ENCODE results near the gene FOXI3. TPM values are rescaled to one million over a fixed set of nuclear protein-coding genes. Genes with fewer than 3 reads are reported as not detected.

The FOXI3 gene
- total and polyA plus RNA-seq, 4 donors: not detected

DNA sequence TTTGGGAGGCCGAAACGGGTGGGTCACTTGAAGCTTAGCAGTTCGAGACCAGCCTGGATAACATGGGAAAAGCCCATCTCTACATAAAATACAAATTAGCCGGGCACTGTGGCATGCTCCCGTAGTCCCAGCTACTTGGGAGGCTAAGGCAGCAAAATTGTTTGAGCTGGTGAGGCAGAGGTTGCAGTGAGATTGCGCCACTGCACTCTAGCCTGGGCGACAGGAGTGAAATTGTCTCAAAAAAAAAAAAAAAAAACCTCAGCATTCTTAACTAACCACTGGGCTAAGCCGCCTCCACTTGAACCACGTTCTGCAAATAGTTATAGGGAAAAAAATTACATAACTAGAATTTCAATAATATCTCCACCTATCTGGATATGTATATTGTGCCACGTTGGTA is 2.3 kb downstream of the FOXI3 start:
- 75% methylated on average over 10 of the region's 10 CpGs for WGBS
- Histone ChIP-seq H3K27me3 (ENCODE audit: control insufficient read depth in 4 of 4, insufficient read depth in 4 of 4, low read length in 3 of 4) (peaks cover 2 to 28% (median 8%) of the 10 kb centered on the region in 4 donors), H3K9ac (ENCODE audit: low read depth in 1 of 2, low read length in 2 of 2) (no peak overlapping the region)

DNA sequence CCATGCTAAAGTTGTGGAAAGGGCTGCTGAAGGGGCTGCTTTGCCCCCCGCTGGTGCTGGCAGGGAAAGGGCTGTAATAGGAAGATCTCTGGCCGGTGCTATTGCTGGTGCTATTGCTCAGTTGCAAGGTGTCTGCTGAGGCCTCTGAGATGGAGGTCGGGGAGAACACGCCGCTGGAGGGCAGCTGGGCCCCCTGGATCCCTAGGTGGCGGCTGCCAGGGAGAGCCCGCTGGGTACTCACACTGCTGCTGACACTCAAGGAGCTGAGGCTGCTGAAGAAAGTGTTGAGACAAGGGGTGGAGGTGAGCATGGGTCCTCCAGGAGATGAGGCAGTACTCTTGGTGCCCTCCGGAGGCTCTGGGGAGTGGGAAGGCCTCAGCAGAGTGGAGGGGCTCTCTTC is 4.2 kb downstream of the FOXI3 start:
- no peak overlapping the region for H3K9ac ChIP-seq (ENCODE audit: low read depth in 1 of 2, low read length in 2 of 2)
- TF ChIP-seq NR2F2 (IDR thresholded peaks at IDR 0.05) (no peak), RAD21 (IDR thresholded peaks at IDR 0.05) (no peak), SP1 (IDR thresholded peaks at IDR 0.05) (no peak), FOXA2 (IDR thresholded peaks at IDR 0.05) (no peak)
- TF ChIP-seq, protein P1, sequence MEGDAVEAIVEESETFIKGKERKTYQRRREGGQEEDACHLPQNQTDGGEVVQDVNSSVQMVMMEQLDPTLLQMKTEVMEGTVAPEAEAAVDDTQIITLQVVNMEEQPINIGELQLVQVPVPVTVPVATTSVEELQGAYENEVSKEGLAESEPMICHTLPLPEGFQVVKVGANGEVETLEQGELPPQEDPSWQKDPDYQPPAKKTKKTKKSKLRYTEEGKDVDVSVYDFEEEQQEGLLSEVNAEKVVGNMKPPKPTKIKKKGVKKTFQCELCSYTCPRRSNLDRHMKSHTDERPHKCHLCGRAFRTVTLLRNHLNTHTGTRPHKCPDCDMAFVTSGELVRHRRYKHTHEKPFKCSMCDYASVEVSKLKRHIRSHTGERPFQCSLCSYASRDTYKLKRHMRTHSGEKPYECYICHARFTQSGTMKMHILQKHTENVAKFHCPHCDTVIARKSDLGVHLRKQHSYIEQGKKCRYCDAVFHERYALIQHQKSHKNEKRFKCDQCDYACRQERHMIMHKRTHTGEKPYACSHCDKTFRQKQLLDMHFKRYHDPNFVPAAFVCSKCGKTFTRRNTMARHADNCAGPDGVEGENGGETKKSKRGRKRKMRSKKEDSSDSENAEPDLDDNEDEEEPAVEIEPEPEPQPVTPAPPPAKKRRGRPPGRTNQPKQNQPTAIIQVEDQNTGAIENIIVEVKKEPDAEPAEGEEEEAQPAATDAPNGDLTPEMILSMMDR (IDR thresholded peaks at IDR 0.05; ENCODE audit: low read depth, low read length, missing input control): no peak
- TF ChIP-seq, protein P2, sequence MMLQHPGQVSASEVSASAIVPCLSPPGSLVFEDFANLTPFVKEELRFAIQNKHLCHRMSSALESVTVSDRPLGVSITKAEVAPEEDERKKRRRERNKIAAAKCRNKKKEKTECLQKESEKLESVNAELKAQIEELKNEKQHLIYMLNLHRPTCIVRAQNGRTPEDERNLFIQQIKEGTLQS (IDR thresholded peaks at IDR 0.05): no peak
- 75% methylated on average over 8 of the region's 8 CpGs for WGBS
- DNase-seq (ENCODE audit: low spot score): no peak
- peaks cover 0 to 5% (median 0%) of the 10 kb centered on the region in 4 donors for H3K9me3 ChIP-seq (ENCODE audit: control insufficient read depth in 4 of 4, low read length in 3 of 4)
- no peak overlapping the region for H3K27ac ChIP-seq (ENCODE audit: low read depth in 1 of 2, low read length in 2 of 2)
- H3K4me1 ChIP-seq (ENCODE audit: control insufficient read depth in 4 of 4, insufficient read depth in 4 of 4, low read length in 3 of 4): peaks cover 0 to 11% (median 4%) of the 10 kb centered on the region in 4 donors
- no peak overlapping the region for H3K4me3 ChIP-seq (ENCODE audit: low read depth in 1 of 3, low read length in 3 of 3)
- peaks cover 2 to 16% (median 4%) of the 10 kb centered on the region in 4 donors for H3K27me3 ChIP-seq (ENCODE audit: control insufficient read depth in 4 of 4, insufficient read depth in 4 of 4, low read length in 3 of 4)
- H3K36me3 ChIP-seq (ENCODE audit: control insufficient read depth in 4 of 4, insufficient read depth in 3 of 4, low read depth in 1 of 4, low read length in 3 of 4): no peaks in the 10 kb centered on the region

More for the DNA sequence above, 2.3 kb downstream of the FOXI3 start:
- H3K36me3 ChIP-seq (ENCODE audit: control insufficient read depth in 4 of 4, insufficient read depth in 3 of 4, low read depth in 1 of 4, low read length in 3 of 4): no peaks in the 10 kb centered on the region
- peaks cover 0 to 6% (median 0%) of the 10 kb centered on the region in 4 donors for H3K9me3 ChIP-seq (ENCODE audit: control insufficient read depth in 4 of 4, low read length in 3 of 4)
- TF ChIP-seq TAF1 (conservative IDR thresholded peaks at IDR 0.05): no peak
- no peak for TF ChIP-seq JUND (IDR thresholded peaks at IDR 0.05)
- TF ChIP-seq YY1 (IDR thresholded peaks at IDR 0.05): no peak
- no peak for TF ChIP-seq SP1 (IDR thresholded peaks at IDR 0.05)
- TF ChIP-seq, protein P1 (IDR thresholded peaks at IDR 0.05; ENCODE audit: low read depth, low read length, missing input control): no peak
- TF ChIP-seq RXRA (IDR thresholded peaks at IDR 0.05): no peak
- TF ChIP-seq NR2F2 (IDR thresholded peaks at IDR 0.05): no peak
- no peak overlapping the region for H3K27ac ChIP-seq (ENCODE audit: low read depth in 1 of 2, low read length in 2 of 2)
- peaks cover 0 to 11% (median 4%) of the 10 kb centered on the region in 4 donors for H3K4me1 ChIP-seq (ENCODE audit: control insufficient read depth in 4 of 4, insufficient read depth in 4 of 4, low read length in 3 of 4)
- no peak for DNase-seq (ENCODE audit: low spot score)
- no peak overlapping the region for H3K4me3 ChIP-seq (ENCODE audit: low read depth in 1 of 3, low read length in 3 of 3)

DNA sequence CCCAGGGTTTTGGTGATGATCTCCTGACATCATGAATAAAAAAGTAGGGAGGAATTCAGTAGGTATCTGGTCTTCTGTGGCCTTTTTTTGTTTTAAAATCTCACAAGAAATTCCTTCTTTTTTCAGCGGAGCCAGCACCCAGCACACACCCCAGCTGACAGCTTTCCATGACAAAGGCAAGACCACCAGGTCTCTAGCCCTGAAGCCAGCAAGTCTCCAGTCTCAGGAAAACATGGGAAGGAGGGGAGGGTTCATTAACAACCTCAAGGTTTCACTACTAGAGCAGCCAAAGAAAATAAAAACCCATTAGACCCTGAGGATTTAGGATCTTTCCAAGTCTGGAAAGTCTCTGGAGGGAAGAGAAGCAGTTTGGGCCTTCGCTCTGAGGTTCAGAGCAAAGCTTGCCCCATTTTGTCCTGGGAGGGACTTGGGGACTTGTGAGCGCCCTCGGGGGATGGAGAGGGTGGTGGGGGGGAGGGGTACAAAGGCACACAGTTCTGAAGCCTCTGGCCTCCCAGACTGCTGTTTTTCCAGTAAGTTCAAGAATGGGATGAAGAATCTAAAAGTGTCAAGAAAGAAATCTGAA is 9.0 kb downstream of the FOXI3 start:
- Histone ChIP-seq H3K4me3 (ENCODE audit: low read depth in 1 of 3, low read length in 3 of 3) (no peak overlapping the region), H3K36me3 (ENCODE audit: control insufficient read depth in 4 of 4, insufficient read depth in 3 of 4, low read depth in 1 of 4, low read length in 3 of 4) (no peaks in the 10 kb centered on the region), H3K9me3 (ENCODE audit: control insufficient read depth in 4 of 4, low read length in 3 of 4) (no peaks in the 10 kb centered on the region), H3K4me1 (ENCODE audit: control insufficient read depth in 4 of 4, insufficient read depth in 4 of 4, low read length in 3 of 4) (no peaks in the 10 kb centered on the region), H3K27ac (ENCODE audit: low read depth in 1 of 2, low read length in 2 of 2) (no peak overlapping the region), H3K27me3 (ENCODE audit: control insufficient read depth in 4 of 4, insufficient read depth in 4 of 4, low read length in 3 of 4) (peaks cover 0 to 4% (median 0%) of the 10 kb centered on the region in 4 donors), H3K9ac (ENCODE audit: low read depth in 1 of 2, low read length in 2 of 2) (no peak overlapping the region)
- DNase-seq (ENCODE audit: low spot score): no peak
- 75% methylated on average over 4 of the region's 4 CpGs for WGBS
- TF ChIP-seq FOXA1 (IDR thresholded peaks at IDR 0.05): no peak
- TF ChIP-seq RXRA (IDR thresholded peaks at IDR 0.05): no peak
- TF ChIP-seq NR2F2 (IDR thresholded peaks at IDR 0.05): no peak
- TF ChIP-seq SP1 (IDR thresholded peaks at IDR 0.05): no peak
- TF ChIP-seq, protein P3, sequence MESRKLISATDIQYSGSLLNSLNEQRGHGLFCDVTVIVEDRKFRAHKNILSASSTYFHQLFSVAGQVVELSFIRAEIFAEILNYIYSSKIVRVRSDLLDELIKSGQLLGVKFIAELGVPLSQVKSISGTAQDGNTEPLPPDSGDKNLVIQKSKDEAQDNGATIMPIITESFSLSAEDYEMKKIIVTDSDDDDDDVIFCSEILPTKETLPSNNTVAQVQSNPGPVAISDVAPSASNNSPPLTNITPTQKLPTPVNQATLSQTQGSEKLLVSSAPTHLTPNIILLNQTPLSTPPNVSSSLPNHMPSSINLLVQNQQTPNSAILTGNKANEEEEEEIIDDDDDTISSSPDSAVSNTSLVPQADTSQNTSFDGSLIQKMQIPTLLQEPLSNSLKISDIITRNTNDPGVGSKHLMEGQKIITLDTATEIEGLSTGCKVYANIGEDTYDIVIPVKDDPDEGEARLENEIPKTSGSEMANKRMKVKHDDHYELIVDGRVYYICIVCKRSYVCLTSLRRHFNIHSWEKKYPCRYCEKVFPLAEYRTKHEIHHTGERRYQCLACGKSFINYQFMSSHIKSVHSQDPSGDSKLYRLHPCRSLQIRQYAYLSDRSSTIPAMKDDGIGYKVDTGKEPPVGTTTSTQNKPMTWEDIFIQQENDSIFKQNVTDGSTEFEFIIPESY (IDR thresholded peaks at IDR 0.05): no peak
- TF ChIP-seq HNF4G (IDR thresholded peaks at IDR 0.05): no peak
- TF ChIP-seq, protein P4, sequence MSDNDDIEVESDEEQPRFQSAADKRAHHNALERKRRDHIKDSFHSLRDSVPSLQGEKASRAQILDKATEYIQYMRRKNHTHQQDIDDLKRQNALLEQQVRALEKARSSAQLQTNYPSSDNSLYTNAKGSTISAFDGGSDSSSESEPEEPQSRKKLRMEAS (IDR thresholded peaks at IDR 0.05): no peak
- no peak for TF ChIP-seq YY1 (IDR thresholded peaks at IDR 0.05)
- TF ChIP-seq, protein P1 (IDR thresholded peaks at IDR 0.05; ENCODE audit: low read depth, low read length, missing input control): no peak
- TF ChIP-seq HNF4A (conservative IDR thresholded peaks at IDR 0.05): no peak

Data from liver (tissue), 9 donors.